Iris pigment epithelial cell (primary cell): ENCODE results near the gene CPLX1.
"Not testable (repeated sequence)": the region's sequence is repeated elsewhere in the genome, so short reads cannot be mapped to it uniquely, and the experiment has no call there.

Source experiments
- DNase-seq: peaks from one replicate; pipeline ENCODE4 v3.0.0-alpha.2; 2011; ENCODE audit warnings: low read depth

CPLX1 gene

DNA sequence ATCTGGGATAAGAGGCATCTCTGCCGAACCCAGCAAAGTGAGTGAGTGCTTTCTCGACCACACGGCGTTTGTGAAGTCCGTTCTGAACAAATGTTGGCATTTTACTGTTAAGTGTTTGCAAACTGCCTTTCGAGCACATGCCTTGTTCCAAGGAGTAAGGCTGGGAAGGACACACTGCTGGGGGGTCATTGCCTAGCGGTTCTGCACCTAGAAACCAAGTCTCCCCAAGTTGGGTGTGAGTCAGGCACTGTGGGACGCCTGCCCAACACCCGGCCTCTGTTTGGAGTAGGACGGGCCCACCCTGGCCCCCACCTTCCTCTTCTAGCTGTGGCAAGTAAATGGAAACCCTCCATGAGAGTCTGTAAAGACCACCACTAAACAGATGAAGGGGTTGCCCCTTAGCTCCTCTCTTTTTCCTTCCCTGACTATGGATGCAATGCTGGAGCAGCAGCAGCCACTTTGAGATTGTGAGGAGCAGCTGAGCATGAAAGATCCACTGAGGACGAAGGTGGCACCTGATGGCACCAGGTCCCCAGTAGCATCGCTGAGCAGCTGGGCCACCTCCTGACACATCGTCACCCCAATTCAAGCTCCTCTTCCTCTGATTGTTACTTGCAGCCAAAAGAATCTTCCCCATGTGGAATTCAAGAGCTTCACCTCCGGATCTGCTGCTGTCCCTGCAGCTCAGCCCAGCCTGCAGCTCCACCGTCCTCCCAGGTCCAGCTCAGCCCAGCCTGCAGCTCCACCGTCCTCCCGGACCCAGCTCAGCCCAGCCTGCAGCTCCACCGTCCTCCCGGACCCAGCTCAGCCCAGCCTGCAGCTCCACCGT, 6.3 kb downstream of the CPLX1 start:
- DNase-seq = no peak

DNA sequence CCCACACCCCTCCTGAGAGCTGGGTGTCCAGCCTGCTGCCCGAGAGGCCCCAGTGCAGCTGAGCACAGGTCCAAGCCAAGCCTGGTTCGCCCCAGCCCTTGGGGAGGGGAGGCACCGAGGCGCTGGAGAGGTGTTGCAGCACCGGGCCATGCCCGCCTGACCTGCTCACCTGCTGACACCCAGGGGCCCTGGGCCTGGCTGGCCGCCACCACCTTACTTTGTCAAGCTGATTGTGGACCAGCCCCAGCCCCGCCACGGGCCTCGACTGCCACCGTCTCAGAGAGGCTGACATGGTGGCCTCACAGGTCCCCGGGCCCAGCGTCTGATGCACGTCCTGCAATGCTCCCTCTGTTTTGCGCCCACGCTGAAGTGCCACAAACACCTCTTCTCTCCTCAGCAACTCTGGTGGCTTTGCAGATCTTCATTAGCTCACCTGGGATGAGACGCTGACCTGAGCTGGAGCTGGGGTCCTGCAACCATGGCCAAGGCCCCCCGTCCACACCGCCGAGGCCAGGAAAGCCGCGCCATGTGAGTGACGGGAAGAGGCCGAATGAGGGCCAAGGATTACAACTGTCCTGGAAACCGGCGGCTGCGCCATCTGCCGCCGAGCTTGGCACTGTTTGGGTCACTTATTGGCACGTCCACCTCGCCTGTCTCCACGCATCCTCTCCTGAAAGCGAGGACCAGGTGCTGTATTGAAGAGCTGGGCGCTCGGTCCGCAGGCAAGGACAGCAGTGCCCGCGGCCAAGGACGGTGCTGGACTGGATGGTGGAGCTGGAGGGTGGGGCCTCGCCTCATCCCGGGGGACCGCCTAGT, 7.6 kb downstream of the CPLX1 start:
- no peak for DNase-seq

GRCh38 chr4:815464-816146, 10.3 kb downstream of the CPLX1 start:
- no peak for DNase-seq

- no peak for DNase-seq
Observed at GRCh38 chr4:814312-814850, 11.5 kb downstream of the CPLX1 start.

GRCh38 chr4:813900-814299, 12.0 kb downstream of the CPLX1 start:
- DNase-seq = no peak

GRCh38 chr4:808860-809570, 16.9 kb downstream of the CPLX1 start:
- no peak for DNase-seq

GRCh38 chr4:807792-808191, 18.1 kb downstream of the CPLX1 start:
- no peak for DNase-seq

GRCh38 chr4:806979-807378, 18.9 kb downstream of the CPLX1 start:
- not testable (repeated sequence) for DNase-seq

- DNase-seq = no peak
Observed at GRCh38 chr4:804804-805203, 21.1 kb downstream of the CPLX1 start.

- no peak for DNase-seq
Observed at GRCh38 chr4:803884-804283, 22.0 kb downstream of the CPLX1 start.

DNA sequence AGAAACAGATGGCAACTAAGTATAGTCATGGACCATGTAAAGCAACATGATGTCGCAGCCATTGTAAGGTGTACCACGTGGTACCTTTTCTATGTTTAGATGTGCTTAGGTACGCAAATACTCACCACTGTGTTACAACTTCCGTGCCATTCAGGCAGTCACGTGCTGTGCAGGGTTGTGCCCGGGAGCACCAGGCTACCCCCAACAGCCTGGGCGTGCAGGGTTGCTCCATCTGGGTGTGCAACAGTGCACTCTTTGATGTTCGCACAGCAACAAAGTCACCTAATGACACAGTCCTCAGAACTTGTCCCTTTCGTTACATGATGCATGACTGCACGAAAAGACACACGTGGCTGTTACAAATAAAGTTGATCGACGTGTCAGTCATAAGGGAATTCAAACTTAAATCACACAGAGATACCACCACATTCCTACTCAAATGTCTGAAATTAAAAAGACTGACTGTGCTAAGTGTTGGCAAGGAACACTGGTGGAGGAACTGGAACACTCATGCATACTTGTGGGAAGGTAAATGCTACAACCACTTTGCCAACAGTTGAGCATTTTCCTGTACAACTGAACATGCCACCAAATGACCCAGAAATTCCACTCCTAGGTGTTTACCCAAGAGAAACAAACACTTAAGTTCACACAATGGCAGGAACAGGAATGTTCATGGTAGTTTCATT, 24.3 kb downstream of the CPLX1 start:
- DNase-seq = no peak

GRCh38 chr4:797066-797465, 28.9 kb downstream of the CPLX1 start:
- no peak for DNase-seq

DNA sequence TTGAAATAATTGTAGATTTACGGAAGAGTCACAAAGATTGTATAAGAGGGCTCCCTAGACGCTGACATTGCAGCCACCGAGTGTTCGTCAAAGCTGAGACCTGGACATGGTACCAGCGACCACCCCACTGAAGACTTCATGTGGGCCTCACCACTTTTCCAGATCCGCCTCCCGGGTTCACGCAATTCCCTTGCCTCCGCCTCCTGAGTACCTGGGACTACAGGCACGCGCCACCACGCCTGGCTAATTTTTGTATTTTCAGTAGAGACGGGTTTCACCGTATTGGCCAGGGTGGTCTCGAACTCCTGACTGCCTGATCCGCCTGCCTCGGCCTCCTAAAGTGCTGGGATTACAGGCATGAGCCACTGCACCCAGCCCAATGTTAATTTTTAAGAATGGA, 29.7 kb downstream of the CPLX1 start:
- DNase-seq = no peak

DNA sequence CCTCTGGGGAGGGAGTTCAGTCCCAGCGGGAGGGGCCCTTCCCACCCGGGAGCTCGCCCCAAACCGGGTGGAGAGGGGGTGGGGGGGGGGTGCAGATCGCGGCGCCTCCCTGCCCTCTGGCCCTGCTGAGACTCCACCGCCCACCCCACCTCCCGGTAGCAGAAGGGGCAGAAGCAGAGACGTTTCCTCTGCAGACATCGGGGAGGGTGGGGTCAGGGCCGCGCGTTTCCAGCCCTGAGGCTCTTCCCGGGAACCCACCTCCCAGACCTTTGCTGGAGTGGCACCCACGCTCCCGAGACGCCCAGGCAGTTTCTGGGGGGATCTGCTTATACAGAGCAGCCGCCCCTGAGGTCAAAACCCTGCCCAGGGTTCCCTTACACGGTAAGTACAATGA, 30.2 kb downstream of the CPLX1 start:
- DNase-seq = no peak

DNA sequence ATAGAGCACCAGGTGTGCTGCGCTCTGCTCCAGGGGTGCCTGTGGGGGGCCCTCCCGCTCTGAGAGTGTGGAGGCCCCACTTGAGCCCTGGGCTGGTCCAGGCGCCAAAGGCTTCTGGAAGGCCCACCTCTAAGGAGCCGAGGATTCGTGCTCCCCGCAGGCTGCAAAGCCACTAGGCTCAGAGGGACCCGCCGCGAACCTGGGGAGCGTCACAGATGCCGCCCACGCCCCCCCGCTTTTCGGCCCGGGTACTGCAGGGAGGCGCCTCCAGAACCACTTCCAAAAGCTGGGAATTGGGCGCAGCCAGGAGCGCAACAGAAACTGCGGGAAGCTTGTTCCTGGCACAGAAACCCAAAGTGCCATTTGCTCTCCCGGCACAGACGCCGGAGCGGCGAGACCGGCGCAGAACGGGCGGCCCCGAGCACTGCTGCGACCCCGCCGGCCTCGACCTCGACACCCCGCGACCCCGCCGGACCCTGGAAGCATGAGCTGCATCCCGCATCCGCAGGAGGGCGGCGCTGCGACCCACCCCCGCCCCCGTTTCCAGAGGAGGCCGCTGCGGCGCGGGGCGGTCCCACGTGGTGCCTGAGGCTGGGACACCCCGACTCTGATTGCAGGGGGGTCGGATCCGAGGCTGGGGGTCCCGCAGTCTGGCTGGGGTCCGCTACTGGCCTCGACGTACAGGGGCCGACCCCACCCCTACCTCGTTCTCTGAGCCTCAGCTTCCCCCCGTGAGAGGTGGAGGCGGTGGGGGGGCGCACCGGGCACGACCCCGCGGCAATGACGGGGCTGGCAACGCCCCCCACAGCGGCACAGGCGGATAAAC, 30.8 kb downstream of the CPLX1 start:
- no peak for DNase-seq

GRCh38 chr4:793941-794621, 31.8 kb downstream of the CPLX1 start:
- DNase-seq = peak; percentile 41

GRCh38 chr4:793093-793861, 32.7 kb downstream of the CPLX1 start:
- DNase-seq = no peak

DNA sequence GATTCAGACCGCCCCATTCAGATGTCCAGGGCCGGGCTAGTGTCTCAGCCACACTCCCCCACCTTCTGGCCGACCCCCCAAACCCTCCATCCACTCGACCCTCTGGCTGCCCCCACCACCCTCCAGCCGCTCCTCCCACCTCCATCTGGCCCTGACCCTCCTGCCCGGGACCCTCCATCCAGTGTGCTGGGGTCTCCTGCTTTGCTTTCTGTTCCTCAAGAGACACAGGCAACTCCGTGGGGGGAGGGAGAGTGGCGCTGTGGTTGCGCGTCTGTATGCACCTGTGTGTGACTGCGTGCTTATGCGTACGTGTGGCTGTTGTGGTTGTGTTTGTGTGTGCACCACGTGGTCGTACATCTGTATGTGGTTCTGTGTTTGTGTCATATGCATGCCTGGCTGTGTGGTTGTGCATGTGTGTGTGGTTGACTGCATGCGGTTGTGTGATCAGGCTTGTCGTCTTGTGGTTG, 33.3 kb downstream of the CPLX1 start:
- DNase-seq = no peak
